ENCODE measurements around the gene SULT1A2. TPM values are rescaled to one million over a fixed set of nuclear protein-coding genes. Genes with fewer than 3 reads are reported as not detected.

The SULT1A2 gene
- total and polyA plus RNA-seq, 2 of the 8 experiments (the other 6 are each of a cell fraction or from before 2014, with no cell fraction given), result 0.29 to 0.35 TPM

DNA sequence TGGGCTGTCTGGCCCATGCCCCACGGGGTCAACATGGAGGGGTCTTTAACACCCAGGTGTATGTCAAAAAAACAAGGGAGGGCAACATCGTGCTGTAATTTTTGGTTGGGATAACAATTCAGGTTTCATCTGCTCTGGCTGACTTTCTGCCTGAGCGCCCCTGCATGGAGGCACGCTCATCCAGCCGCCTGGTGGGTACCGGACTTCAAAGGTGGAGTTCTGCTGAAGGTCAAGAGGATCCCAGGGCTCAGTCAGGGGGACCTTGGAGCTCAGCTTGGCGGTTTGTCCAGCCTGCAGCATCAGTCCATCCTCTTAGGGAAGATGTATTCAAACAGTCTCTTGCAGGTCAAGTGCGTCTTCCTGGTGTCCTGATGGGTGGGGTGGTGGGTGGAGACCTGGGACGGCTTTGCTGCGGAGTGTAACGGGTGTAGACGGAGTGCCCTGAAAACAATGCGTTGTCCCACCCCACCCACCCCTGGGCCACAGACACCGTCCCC, 48.5 kb downstream of the SULT1A2 start:
- H3K23me2 ChIP-seq (ENCODE audit: low read depth, low read length), result no peaks in the 10 kb centered on the region; the same call in 1 of the 2 replicates
- no peak overlapping the region for H2BK20ac ChIP-seq (ENCODE audit: low read length)
- ChIA-PET CTCF (ENCODE audit: partially characterized antibody) (interaction anchor here (0.7 kb wide), 2 partner anchors 37 to 46 kb away, joined by 3 to 4 read pairs; no protein-coding TSS in a partner anchor), POLR2A (ENCODE audit: partially characterized antibody) (no interaction called here)
- H3K27me3 ChIP-seq (replicated peaks in 1 of 4; ENCODE audit: control insufficient read depth in 3 of 4, extremely low read depth in 1 of 4, insufficient read depth in 3 of 4, low read length in 3 of 4), result no peaks in the 10 kb centered on the region
- H2AK5ac ChIP-seq (ENCODE audit: low read depth, low read length), result no peak overlapping the region
- no peaks in the 10 kb centered on the region for H3K4me1 ChIP-seq (replicated peaks in 1 of 4; ENCODE audit: control insufficient read depth in 3 of 4, insufficient read depth in 4 of 4, low read length in 3 of 4)
- no peak overlapping the region for H3K23ac ChIP-seq (ENCODE audit: insufficient read length)
- H3K56ac ChIP-seq (replicated peaks; ENCODE audit: insufficient read length, low read depth, low read length), result no peak overlapping the region
- no peak overlapping the region for H3K27ac ChIP-seq (ENCODE audit: low read depth, low read length)
- no peak overlapping the region for H4K91ac ChIP-seq (replicated peaks; ENCODE audit: insufficient read length, low read length)
- peak overlapping the region; percentile 68; the same call in 1 of the 2 replicates for H4K8ac ChIP-seq (ENCODE audit: extremely low read depth, insufficient read depth, low read length)
- no peak overlapping the region for H3K18ac ChIP-seq (ENCODE audit: extremely low read depth, low read length)
- no peak for DNase-seq (ENCODE audit: low read depth in 1 of 2, low spot score in 2 of 2)
- no peaks in the 10 kb centered on the region for H3K36me3 ChIP-seq (ENCODE audit: control insufficient read depth in 2 of 4, insufficient read depth in 4 of 4, low read length in 3 of 4)
- no peaks in the 10 kb centered on the region for H3K79me2 ChIP-seq (ENCODE audit: control insufficient read depth in 1 of 2, insufficient read depth in 2 of 2, low read length in 2 of 2)
- FAIRE-seq, result no peak
- TF ChIP-seq RXRA (IDR thresholded peaks at IDR 0.05; ENCODE audit: insufficient read depth, low read depth, low read length) (no peak), GABPA (IDR thresholded peaks at IDR 0.05; ENCODE audit: borderline replicate concordance, insufficient read depth, low read length) (no peak), CBX8 (IDR thresholded peaks at IDR 0.05; ENCODE audit: borderline replicate concordance, low read depth, low read length) (no peak), TAF7 (optimal IDR thresholded peaks at IDR 0.05; ENCODE audit: borderline replicate concordance, low read depth, low read length) (no peak), POLR2A (IDR thresholded peaks at IDR 0.05; ENCODE audit: control extremely low read depth in 1 of 2, low read depth in 2 of 2, low read length in 2 of 2) (no peak), YY1 (IDR thresholded peaks at IDR 0.05; ENCODE audit: low read depth, low read length) (no peak), TEAD4 (IDR thresholded peaks at IDR 0.05; ENCODE audit: low read depth, low read length) (no peak), KDM5A (IDR thresholded peaks at IDR 0.05; ENCODE audit: low read length) (no peak)
- TF ChIP-seq, protein P1, sequence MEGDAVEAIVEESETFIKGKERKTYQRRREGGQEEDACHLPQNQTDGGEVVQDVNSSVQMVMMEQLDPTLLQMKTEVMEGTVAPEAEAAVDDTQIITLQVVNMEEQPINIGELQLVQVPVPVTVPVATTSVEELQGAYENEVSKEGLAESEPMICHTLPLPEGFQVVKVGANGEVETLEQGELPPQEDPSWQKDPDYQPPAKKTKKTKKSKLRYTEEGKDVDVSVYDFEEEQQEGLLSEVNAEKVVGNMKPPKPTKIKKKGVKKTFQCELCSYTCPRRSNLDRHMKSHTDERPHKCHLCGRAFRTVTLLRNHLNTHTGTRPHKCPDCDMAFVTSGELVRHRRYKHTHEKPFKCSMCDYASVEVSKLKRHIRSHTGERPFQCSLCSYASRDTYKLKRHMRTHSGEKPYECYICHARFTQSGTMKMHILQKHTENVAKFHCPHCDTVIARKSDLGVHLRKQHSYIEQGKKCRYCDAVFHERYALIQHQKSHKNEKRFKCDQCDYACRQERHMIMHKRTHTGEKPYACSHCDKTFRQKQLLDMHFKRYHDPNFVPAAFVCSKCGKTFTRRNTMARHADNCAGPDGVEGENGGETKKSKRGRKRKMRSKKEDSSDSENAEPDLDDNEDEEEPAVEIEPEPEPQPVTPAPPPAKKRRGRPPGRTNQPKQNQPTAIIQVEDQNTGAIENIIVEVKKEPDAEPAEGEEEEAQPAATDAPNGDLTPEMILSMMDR (IDR thresholded peaks at IDR 0.05; ENCODE audit: control extremely low read depth in 1 of 3, insufficient read depth in 1 of 3, low read depth in 1 of 3, low read length in 3 of 3), result no peak
- TF ChIP-seq, protein P2, sequence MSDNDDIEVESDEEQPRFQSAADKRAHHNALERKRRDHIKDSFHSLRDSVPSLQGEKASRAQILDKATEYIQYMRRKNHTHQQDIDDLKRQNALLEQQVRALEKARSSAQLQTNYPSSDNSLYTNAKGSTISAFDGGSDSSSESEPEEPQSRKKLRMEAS (IDR thresholded peaks at IDR 0.05), result no peak
- H2BK5ac ChIP-seq (ENCODE audit: low read depth, low read length), result no peak overlapping the region
- H2BK15ac ChIP-seq (ENCODE audit: low read length), result no peak overlapping the region
- no peak overlapping the region for H4K5ac ChIP-seq (ENCODE audit: insufficient read length, low read depth, low read length)
- no peak overlapping the region for H2AFZ ChIP-seq (ENCODE audit: low read length)
- no peak overlapping the region for H3K4ac ChIP-seq (replicated peaks; ENCODE audit: insufficient read length, low read depth, low read length)
- H3K4me3 ChIP-seq (ENCODE audit: extremely low read depth in 1 of 4, insufficient read depth in 2 of 4, low read depth in 3 of 4, low read length in 4 of 4), result no peak overlapping the region
- WGBS, 2 experiments (ENCODE audit: extremely low coverage in 1 of 2, insufficient coverage in 1 of 2, insufficient read length in 1 of 2, insufficient replicate concordance in 2 of 2, low coverage in 1 of 2, low lambda C conversion rate in 2 of 2, missing lambda C conversion rate in 1 of 2), result 91% methylated on average over 14 of the region's 14 CpGs; no CpG with 5 or more reads in 1 of the 2 experiments
- no peaks in the 10 kb centered on the region for H4K20me1 ChIP-seq (replicated peaks in 1 of 2; ENCODE audit: control insufficient read depth in 1 of 2, insufficient read depth in 2 of 2, low read length in 2 of 2)
- H3K79me1 ChIP-seq (ENCODE audit: low read depth, low read length), result no peaks in the 10 kb centered on the region
- H2BK12ac ChIP-seq (ENCODE audit: low read depth, low read length), result no peak overlapping the region
- H3K9me3 ChIP-seq (ENCODE audit: insufficient read depth in 2 of 2, low read depth in 1 of 2, low read length in 1 of 2), result no peaks in the 10 kb centered on the region
- no peak overlapping the region for H3K9ac ChIP-seq (replicated peaks in 1 of 4; ENCODE audit: extremely low read depth in 1 of 4, low read depth in 3 of 4, low read length in 3 of 4)
- no peak overlapping the region for H3K14ac ChIP-seq (ENCODE audit: insufficient read length)
- no peak overlapping the region for H3K4me2 ChIP-seq (ENCODE audit: insufficient read depth in 1 of 2, low read depth in 2 of 2, low read length in 2 of 2)
- H2BK120ac ChIP-seq (replicated peaks; ENCODE audit: low read depth, low read length), result no peak overlapping the region

Measured in H1 (cell line).